Activated CD4-positive, alpha-beta memory T cell treated with anti-CD3 and anti-CD28 coated beads for 36 hours (primary cell): Measurements from ENCODE around the gene PTPRJ. TPM values are rescaled to one million over a fixed set of nuclear protein-coding genes. Genes with fewer than 3 reads are reported as not detected.
"Not testable (repeated sequence)": the region's sequence is repeated elsewhere in the genome, so short reads cannot be mapped to it uniquely, and the experiment has no call there.

Experiments
- CTCF ChIA-PET: fragments of 350-600 bp; sonication (Branson Sonifier 250); formaldehyde crosslinking; loops from one replicate; lab custom pipeline; 2021; ENCODE audit warnings: antibody characterized with exemption, inconsistent platforms; lab: Charles Lee
- POLR2A ChIA-PET: fragments of 350-600 bp; sonication (Branson Sonifier 250); formaldehyde crosslinking; loops from one replicate; lab custom pipeline; 2021; ENCODE audit warnings: antibody characterized with exemption; lab: Charles Lee
- DNase-seq: peaks from one replicate; pipeline ENCODE4 v3.0.0-alpha.2; 2020
- H3K27ac Mint-ChIP-seq: one replicate; pipeline ENCODE4 v1.8.0; 2021; ENCODE audit warnings: mixed read lengths
- H3K27me3 Mint-ChIP-seq: one replicate; pipeline ENCODE4 v1.8.0; 2021; ENCODE audit warnings: mixed read lengths
- H3K36me3 Mint-ChIP-seq: one replicate; pipeline ENCODE4 v1.8.0; 2021; ENCODE audit warnings: mixed read lengths
- H3K4me1 Mint-ChIP-seq: one replicate; pipeline ENCODE4 v1.8.0; 2021; ENCODE audit warnings: low read depth, mixed read lengths
- H3K4me3 Mint-ChIP-seq: one replicate; pipeline ENCODE4 v1.8.0; 2021; ENCODE audit warnings: mild to moderate bottlenecking, mixed read lengths
- H3K9me3 Mint-ChIP-seq: one replicate; pipeline ENCODE4 v1.8.0; 2021; ENCODE audit warnings: mixed read lengths
- intact Hi-C: fragments of 100-400 bp; cut with micrococcal nuclease; formaldehyde crosslinking; loops from one replicate; pipeline ENCODE4 v1.15.1; 2023
- microRNA-seq: library from miRNA; unstranded; fragments of <30 nt; microRNA quantifications from one replicate; pipeline ENCODE4 v1.2.0, GENCODE V29; 2022; ENCODE audit warnings: borderline number of aligned reads, borderline microRNAs expressed, borderline replicate concordance
- total RNA-seq, 2 experiments: library from RNA; stranded (reverse); gene quantifications; one replicate each; pipeline ENCODE4 v1.2.3, GENCODE V29; 2021

The PTPRJ gene
- total RNA-seq, 2 experiments from 2014 or later: 36.3 to 37.0 TPM

GRCh38 chr11:48184452-48184851 lies 204.1 kb downstream of the PTPRJ start:
- POLR2A ChIA-PET: no interaction called here
- CTCF ChIA-PET: no interaction called here
- intact Hi-C loops: no loop called here
- H3K27me3 Mint-ChIP-seq: no peaks in the 10 kb centered on the region
- DNase-seq: no peak
- H3K4me1 Mint-ChIP-seq: no peaks in the 10 kb centered on the region
- H3K9me3 Mint-ChIP-seq: peaks cover 15% of the 10 kb centered on the region
- no peak overlapping the region for H3K4me3 Mint-ChIP-seq
- H3K36me3 Mint-ChIP-seq: no peaks in the 10 kb centered on the region
- H3K27ac Mint-ChIP-seq: no peak overlapping the region

- H3K9me3 Mint-ChIP-seq: peaks cover 36% of the 10 kb centered on the region
- POLR2A ChIA-PET, H3K27me3 Mint-ChIP-seq, CTCF ChIA-PET, H3K36me3 Mint-ChIP-seq, intact Hi-C loops: not testable (repeated sequence)
- DNase-seq: peak; percentile 61
- H3K27ac Mint-ChIP-seq: peak overlapping the region; percentile 16
- H3K4me1 Mint-ChIP-seq: peaks cover 19% of the 10 kb centered on the region
- peak overlapping the region; percentile 59 for H3K4me3 Mint-ChIP-seq
Observed at GRCh38 chr11:48190906-48191654, 210.7 kb downstream of the PTPRJ start.

GRCh38 chr11:48193876-48194275 lies 213.5 kb downstream of the PTPRJ start:
- intact Hi-C loops: no loop called here
- Mint-ChIP-seq H3K27me3 (no peaks in the 10 kb centered on the region), H3K4me1 (peaks cover 19% of the 10 kb centered on the region), H3K4me3 (no peak overlapping the region), H3K36me3 (peaks cover 12% of the 10 kb centered on the region), H3K27ac (no peak overlapping the region), H3K9me3 (peaks cover 37% of the 10 kb centered on the region)
- ChIA-PET POLR2A (no interaction called here), CTCF (no interaction called here)
- DNase-seq: no peak

- Mint-ChIP-seq H3K4me3 (no peak overlapping the region), H3K27me3 (peaks cover 3% of the 10 kb centered on the region), H3K4me1 (no peaks in the 10 kb centered on the region), H3K27ac (no peak overlapping the region), H3K9me3 (no peaks in the 10 kb centered on the region), H3K36me3 (no peaks in the 10 kb centered on the region)
- DNase-seq: no peak
- POLR2A ChIA-PET: no interaction called here
- CTCF ChIA-PET: no interaction called here
- intact Hi-C loops: no loop called here
Observed at GRCh38 chr11:48207881-48208280, 227.5 kb downstream of the PTPRJ start.

DNA sequence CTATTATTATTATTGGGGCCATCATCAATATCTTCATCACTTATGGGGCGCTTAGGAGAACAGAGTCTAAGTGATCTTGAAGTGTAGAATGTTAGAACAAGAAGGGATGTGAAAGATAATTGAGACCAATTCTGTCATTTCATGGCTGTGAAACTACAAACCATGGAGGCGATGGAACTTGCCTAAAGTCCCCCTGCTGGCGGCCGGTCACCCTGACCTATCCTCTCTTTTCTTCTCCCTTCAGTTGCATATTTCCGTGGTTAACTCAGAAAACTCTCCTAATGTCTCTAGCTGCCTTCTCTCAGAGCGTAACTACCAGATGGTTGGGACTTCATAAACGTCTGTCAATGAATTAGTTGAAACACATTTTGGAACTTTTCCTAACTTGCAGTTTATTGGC lies 229.7 kb downstream of the PTPRJ start:
- ChIA-PET CTCF (no interaction called here), POLR2A (no interaction called here)
- no peaks in the 10 kb centered on the region for H3K9me3 Mint-ChIP-seq
- no peaks in the 10 kb centered on the region for H3K4me1 Mint-ChIP-seq
- no peak overlapping the region for H3K4me3 Mint-ChIP-seq
- H3K36me3 Mint-ChIP-seq: no peaks in the 10 kb centered on the region
- H3K27me3 Mint-ChIP-seq: peaks cover 3% of the 10 kb centered on the region
- intact Hi-C loops: loop anchor here (1.0 kb wide), 1 partner anchor 38 kb away; no protein-coding TSS in a partner anchor
- no peak overlapping the region for H3K27ac Mint-ChIP-seq
- no peak for DNase-seq

DNA sequence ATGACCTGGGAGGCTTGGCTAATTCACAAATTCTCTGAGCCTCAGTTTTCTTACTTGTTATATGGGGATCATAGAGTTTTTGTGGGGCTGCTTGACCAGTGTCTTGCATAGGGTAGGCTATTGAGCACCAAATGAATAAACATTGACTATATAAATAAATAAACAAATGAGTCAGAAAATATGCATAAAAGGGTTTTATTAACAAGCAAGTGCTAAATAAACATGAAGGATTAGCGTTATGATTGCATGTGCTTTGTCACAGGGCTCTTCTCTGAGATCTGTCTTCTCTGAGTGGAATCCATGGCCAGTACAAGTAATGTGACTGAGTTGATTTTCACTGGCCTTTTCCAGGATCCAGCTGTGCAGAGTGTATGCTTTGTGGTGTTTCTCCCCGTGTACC lies 236.2 kb downstream of the PTPRJ start, which contains the start of gene OR4B1:
OR4B1 (plus strand) TSS at position 301 of the 400 bp plus-strand sequence; CDS start at position 301, 0 bp downstream.
- POLR2A ChIA-PET: no interaction called here
- H3K27me3 Mint-ChIP-seq: no peaks in the 10 kb centered on the region

More for the DNA sequence above, 236.2 kb downstream of the PTPRJ start, which contains the start of gene OR4B1:
- Mint-ChIP-seq H3K36me3 (no peaks in the 10 kb centered on the region), H3K27ac (no peak within 1 kb of the TSS), H3K4me1 (no peaks in the 10 kb centered on the region), H3K4me3 (no peak within 1 kb of the TSS), H3K9me3 (no peaks in the 10 kb centered on the region)
- intact Hi-C loops: no loop called here
- DNase-seq: no peak
- CTCF ChIA-PET: no interaction called here

Small RNAs within 50 kb of the gene (microRNA-seq; reads per million reads assigned to microRNA genes)
- gene MIR3161: not detected

Other genes with a start within 250 kb of the PTPRJ start
- 100 to 1,000 TPM in 1 of 2 experiments, 10 to 100 TPM in 1; 93.5 to 114 TPM for gene FNBP4, start 213.2 kb upstream of the PTPRJ start, total RNA-seq
- gene NUP160, start 132.2 kb upstream of the PTPRJ start, total RNA-seq: 10 to 100 TPM; 68.0 to 69.5 TPM
- gene OR4B1, start 236.3 kb downstream of the PTPRJ start, total RNA-seq: not detected